Neural cell (in vitro differentiated cells): ENCODE data around the gene OR52E2. TPM values are rescaled to one million over a fixed set of nuclear protein-coding genes. Genes with fewer than 3 reads are reported as not detected.

ENCODE experiments used
- H2AFZ ChIP-seq: fragments of 200-600, 300-800 bp; sonication (generic), shearing (Covaris generic); 2 replicates; pipeline ENCODE4 v1.6.0; 2014; ENCODE audit warnings: low read depth, mild to moderate bottlenecking, antibody characterized with exemption, low read length, moderate library complexity
- H3F3A ChIP-seq: fragments of 200-600 bp; shearing (Covaris generic); 2 replicates; pipeline ENCODE4 v1.6.1; 2016; ENCODE audit warnings: mild to moderate bottlenecking, moderate library complexity, mixed read lengths, antibody characterized with exemption, low read length; ENCODE audit not compliant: insufficient read depth, poor library complexity, severe bottlenecking
- H3K27ac ChIP-seq: fragments of 200-600, 300-800 bp; sonication (generic), shearing (Covaris generic); 2 replicates; pipeline ENCODE4 v1.5.1; 2014; ENCODE audit warnings: mild to moderate bottlenecking, low read length, moderate library complexity
- H3K27me3 ChIP-seq: fragments of 300-800, 200-600 bp; sonication (generic), shearing (Covaris generic); 2 replicates; pipeline ENCODE4 v1.6.0; 2014; ENCODE audit warnings: mild to moderate bottlenecking, low read depth, low read length, moderate library complexity; ENCODE audit not compliant: insufficient read depth
- H3K36me3 ChIP-seq: fragments of 300-800, 200-600 bp; sonication (generic), shearing (Covaris generic); 2 replicates; pipeline ENCODE4 v1.5.1; 2014; ENCODE audit warnings: mild to moderate bottlenecking, antibody characterized with exemption, low read length, moderate library complexity; ENCODE audit not compliant: insufficient read depth
- H3K4me2 ChIP-seq: fragments of 300-800, 200-600 bp; sonication (generic), shearing (Covaris generic); 2 replicates; pipeline ENCODE4 v1.6.0; 2014; ENCODE audit warnings: mild to moderate bottlenecking, low read length
- H3K4me3 ChIP-seq: fragments of 300-800, 200-600 bp; sonication (generic), shearing (Covaris generic); 2 replicates; pipeline ENCODE4 v1.5.1; 2014; ENCODE audit warnings: mild to moderate bottlenecking, low read length, moderate library complexity
- H3K79me2 ChIP-seq: fragments of 200-600 bp; shearing (Covaris generic); replicated peaks from 2 replicates; pipeline ENCODE4 v1.6.0; 2014; ENCODE audit warnings: mild to moderate bottlenecking, low read length, moderate library complexity; ENCODE audit not compliant: insufficient read depth
- H3K9ac ChIP-seq: fragments of 300-800, 200-600 bp; sonication (generic), shearing (Covaris generic); 2 replicates; pipeline ENCODE4 v1.6.1; 2016; ENCODE audit warnings: mild to moderate bottlenecking, low read length, mixed read lengths
- H3K9me2 ChIP-seq: fragments of 200-600 bp; shearing (Covaris generic); 2 replicates; pipeline ENCODE4 v1.6.1; 2016; ENCODE audit warnings: mild to moderate bottlenecking, low read length, mixed read lengths; ENCODE audit not compliant: insufficient read depth
- H3K9me3 ChIP-seq: fragments of 200-600, 300-800 bp; sonication (generic), shearing (Covaris generic); 2 replicates; pipeline ENCODE4 v1.6.1; 2016; ENCODE audit warnings: mild to moderate bottlenecking, mixed run types, low read length, moderate library complexity, mixed read lengths
- H4K20me1 ChIP-seq: fragments of 200-600 bp; shearing (Covaris generic); 2 replicates; pipeline ENCODE4 v1.6.1; 2016; ENCODE audit warnings: mild to moderate bottlenecking, mixed run types; ENCODE audit not compliant: insufficient read depth
- EP300 ChIP-seq: fragments of 450-650 bp; conservative IDR thresholded peaks from 2 replicates; pipeline ENCODE4 v1.6.1; 2014; ENCODE audit warnings: antibody characterized with exemption, mild to moderate bottlenecking, moderate library complexity; ENCODE audit not compliant: poor library complexity, severe bottlenecking
- EZH2 ChIP-seq: fragments of 200-600, 300-800 bp; shearing (Covaris generic), sonication (generic); IDR thresholded peaks from 2 replicates; pipeline ENCODE4 v1.6.1; 2014; ENCODE audit warnings: antibody characterized with exemption, low read length, borderline replicate concordance, mild to moderate bottlenecking; ENCODE audit not compliant: insufficient read depth, poor library complexity, severe bottlenecking
- MXI1 ChIP-seq: fragments of 450-650 bp; conservative IDR thresholded peaks from 2 replicates; pipeline ENCODE4 v1.6.1; 2014; ENCODE audit warnings: antibody characterized with exemption, mild to moderate bottlenecking; ENCODE audit not compliant: poor library complexity, severe bottlenecking
- POLR2AphosphoS5 ChIP-seq: IDR thresholded peaks from 2 replicates; pipeline ENCODE4 v1.6.1; 2012
- RAD21 ChIP-seq: fragments of 450-650 bp; conservative IDR thresholded peaks from 2 replicates; pipeline ENCODE4 v1.6.1; 2014; ENCODE audit warnings: antibody characterized with exemption, mild to moderate bottlenecking, moderate library complexity
- SMC3 ChIP-seq: fragments of 450-650 bp; conservative IDR thresholded peaks from 2 replicates; pipeline ENCODE4 v1.6.1; 2014; ENCODE audit warnings: antibody characterized with exemption, mild to moderate bottlenecking, moderate library complexity; ENCODE audit not compliant: poor library complexity
- TAF1 ChIP-seq: IDR thresholded peaks from 2 replicates; pipeline ENCODE4 v1.6.1; 2012; ENCODE audit warnings: low read depth
- polyA plus RNA-seq: library from polyadenylated mRNA; depleted of rRNA; stranded (reverse); fragments of >200 nt; gene quantifications from 2 replicates; pipeline ENCODE4 v1.2.3, GENCODE V29; 2014
- TF ChIP-seq, protein P1 (sequence below): IDR thresholded peaks from 2 replicates; pipeline ENCODE4 v1.6.1; 2012; ENCODE audit warnings: borderline replicate concordance
- TF ChIP-seq, protein P2 (sequence below): fragments of 450-650 bp; IDR thresholded peaks from 2 replicates; pipeline ENCODE4 v1.5.1; 2014; ENCODE audit warnings: antibody characterized with exemption, mild to moderate bottlenecking, moderate library complexity; ENCODE audit not compliant: poor library complexity, severe bottlenecking

OR52E2 gene
- polyA plus RNA-seq, 1 donor from 2014 or later: not detected

DNA sequence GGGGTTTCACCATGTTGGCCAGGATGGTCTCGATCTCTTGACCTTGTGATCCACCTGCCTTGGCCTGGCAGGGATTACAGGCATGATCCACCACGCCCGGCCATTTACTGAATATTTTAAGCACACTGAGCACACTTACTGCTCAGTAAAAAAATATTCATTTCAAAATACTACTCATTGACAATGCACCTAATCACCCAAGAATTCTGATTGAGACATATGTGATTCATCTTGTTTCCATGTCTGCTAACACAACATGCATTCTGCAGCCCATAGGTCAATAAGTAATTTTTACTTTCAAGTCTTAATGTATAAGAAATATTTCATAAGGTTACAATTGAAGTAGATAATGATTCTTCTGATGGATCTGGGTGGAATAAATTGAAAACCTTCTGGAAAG lies 17.3 kb downstream of the OR52E2 start:
- H3K9ac ChIP-seq: no peak overlapping the region
- no peak overlapping the region for H3K4me3 ChIP-seq
- H3K9me2 ChIP-seq: no peaks in the 10 kb centered on the region
- TF ChIP-seq, protein P1, sequence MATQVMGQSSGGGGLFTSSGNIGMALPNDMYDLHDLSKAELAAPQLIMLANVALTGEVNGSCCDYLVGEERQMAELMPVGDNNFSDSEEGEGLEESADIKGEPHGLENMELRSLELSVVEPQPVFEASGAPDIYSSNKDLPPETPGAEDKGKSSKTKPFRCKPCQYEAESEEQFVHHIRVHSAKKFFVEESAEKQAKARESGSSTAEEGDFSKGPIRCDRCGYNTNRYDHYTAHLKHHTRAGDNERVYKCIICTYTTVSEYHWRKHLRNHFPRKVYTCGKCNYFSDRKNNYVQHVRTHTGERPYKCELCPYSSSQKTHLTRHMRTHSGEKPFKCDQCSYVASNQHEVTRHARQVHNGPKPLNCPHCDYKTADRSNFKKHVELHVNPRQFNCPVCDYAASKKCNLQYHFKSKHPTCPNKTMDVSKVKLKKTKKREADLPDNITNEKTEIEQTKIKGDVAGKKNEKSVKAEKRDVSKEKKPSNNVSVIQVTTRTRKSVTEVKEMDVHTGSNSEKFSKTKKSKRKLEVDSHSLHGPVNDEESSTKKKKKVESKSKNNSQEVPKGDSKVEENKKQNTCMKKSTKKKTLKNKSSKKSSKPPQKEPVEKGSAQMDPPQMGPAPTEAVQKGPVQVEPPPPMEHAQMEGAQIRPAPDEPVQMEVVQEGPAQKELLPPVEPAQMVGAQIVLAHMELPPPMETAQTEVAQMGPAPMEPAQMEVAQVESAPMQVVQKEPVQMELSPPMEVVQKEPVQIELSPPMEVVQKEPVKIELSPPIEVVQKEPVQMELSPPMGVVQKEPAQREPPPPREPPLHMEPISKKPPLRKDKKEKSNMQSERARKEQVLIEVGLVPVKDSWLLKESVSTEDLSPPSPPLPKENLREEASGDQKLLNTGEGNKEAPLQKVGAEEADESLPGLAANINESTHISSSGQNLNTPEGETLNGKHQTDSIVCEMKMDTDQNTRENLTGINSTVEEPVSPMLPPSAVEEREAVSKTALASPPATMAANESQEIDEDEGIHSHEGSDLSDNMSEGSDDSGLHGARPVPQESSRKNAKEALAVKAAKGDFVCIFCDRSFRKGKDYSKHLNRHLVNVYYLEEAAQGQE: no peak
- TF ChIP-seq, protein P2, sequence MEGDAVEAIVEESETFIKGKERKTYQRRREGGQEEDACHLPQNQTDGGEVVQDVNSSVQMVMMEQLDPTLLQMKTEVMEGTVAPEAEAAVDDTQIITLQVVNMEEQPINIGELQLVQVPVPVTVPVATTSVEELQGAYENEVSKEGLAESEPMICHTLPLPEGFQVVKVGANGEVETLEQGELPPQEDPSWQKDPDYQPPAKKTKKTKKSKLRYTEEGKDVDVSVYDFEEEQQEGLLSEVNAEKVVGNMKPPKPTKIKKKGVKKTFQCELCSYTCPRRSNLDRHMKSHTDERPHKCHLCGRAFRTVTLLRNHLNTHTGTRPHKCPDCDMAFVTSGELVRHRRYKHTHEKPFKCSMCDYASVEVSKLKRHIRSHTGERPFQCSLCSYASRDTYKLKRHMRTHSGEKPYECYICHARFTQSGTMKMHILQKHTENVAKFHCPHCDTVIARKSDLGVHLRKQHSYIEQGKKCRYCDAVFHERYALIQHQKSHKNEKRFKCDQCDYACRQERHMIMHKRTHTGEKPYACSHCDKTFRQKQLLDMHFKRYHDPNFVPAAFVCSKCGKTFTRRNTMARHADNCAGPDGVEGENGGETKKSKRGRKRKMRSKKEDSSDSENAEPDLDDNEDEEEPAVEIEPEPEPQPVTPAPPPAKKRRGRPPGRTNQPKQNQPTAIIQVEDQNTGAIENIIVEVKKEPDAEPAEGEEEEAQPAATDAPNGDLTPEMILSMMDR: no peak
- TF ChIP-seq POLR2AphosphoS5: no peak
- no peak for TF ChIP-seq TAF1
- TF ChIP-seq EZH2: no peak
- TF ChIP-seq RAD21: no peak
- TF ChIP-seq MXI1: no peak
- TF ChIP-seq EP300: no peak
- TF ChIP-seq SMC3: no peak
- no peaks in the 10 kb centered on the region for H4K20me1 ChIP-seq
- H3K79me2 ChIP-seq: no peaks in the 10 kb centered on the region
- no peak overlapping the region for H3K27ac ChIP-seq
- H2AFZ ChIP-seq: no peak overlapping the region
- no peaks in the 10 kb centered on the region for H3K27me3 ChIP-seq
- no peaks in the 10 kb centered on the region for H3K36me3 ChIP-seq
- H3K4me2 ChIP-seq: no peak overlapping the region
- no peaks in the 10 kb centered on the region for H3K9me3 ChIP-seq
- no peaks in the 10 kb centered on the region for H3F3A ChIP-seq

GRCh38 chr11:5040876-5041275 lies 18.6 kb downstream of the OR52E2 start:
- Histone ChIP-seq H3K27ac (no peak overlapping the region), H3K79me2 (no peaks in the 10 kb centered on the region), H3K9me2 (no peaks in the 10 kb centered on the region), H3K9me3 (no peaks in the 10 kb centered on the region), H3K4me3 (no peak overlapping the region), H2AFZ (no peak overlapping the region), H3K36me3 (no peaks in the 10 kb centered on the region), H3K9ac (no peak overlapping the region), H3K4me2 (no peak overlapping the region), H3F3A (no peaks in the 10 kb centered on the region), H4K20me1 (no peaks in the 10 kb centered on the region), H3K27me3 (no peaks in the 10 kb centered on the region)
- TF ChIP-seq POLR2AphosphoS5 (no peak), EZH2 (no peak), TAF1 (no peak), MXI1 (no peak), EP300 (no peak), RAD21 (no peak), SMC3 (no peak)
- TF ChIP-seq, protein P1: no peak
- TF ChIP-seq, protein P2: no peak
